ENCODE measurements around the gene TMEM94.
"Not testable (repeated sequence)": the region's sequence is repeated elsewhere in the genome, so short reads cannot be mapped to it uniquely, and the experiment has no call there.

GRCh38 chr17:75445896-75446295 lies 10.5 kb upstream of the TMEM94 start:
- TF ChIP-seq, protein P1, sequence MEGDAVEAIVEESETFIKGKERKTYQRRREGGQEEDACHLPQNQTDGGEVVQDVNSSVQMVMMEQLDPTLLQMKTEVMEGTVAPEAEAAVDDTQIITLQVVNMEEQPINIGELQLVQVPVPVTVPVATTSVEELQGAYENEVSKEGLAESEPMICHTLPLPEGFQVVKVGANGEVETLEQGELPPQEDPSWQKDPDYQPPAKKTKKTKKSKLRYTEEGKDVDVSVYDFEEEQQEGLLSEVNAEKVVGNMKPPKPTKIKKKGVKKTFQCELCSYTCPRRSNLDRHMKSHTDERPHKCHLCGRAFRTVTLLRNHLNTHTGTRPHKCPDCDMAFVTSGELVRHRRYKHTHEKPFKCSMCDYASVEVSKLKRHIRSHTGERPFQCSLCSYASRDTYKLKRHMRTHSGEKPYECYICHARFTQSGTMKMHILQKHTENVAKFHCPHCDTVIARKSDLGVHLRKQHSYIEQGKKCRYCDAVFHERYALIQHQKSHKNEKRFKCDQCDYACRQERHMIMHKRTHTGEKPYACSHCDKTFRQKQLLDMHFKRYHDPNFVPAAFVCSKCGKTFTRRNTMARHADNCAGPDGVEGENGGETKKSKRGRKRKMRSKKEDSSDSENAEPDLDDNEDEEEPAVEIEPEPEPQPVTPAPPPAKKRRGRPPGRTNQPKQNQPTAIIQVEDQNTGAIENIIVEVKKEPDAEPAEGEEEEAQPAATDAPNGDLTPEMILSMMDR (IDR thresholded peaks at IDR 0.05) = not testable (repeated sequence)
- not testable (repeated sequence) for TF ChIP-seq POLR2A (IDR thresholded peaks at IDR 0.05)

Data from testis (tissue), 2 donors.